Stomach smooth muscle (tissue), 2 donors: ENCODE data around the gene TCEAL5.
A peak's percentile ranks its signal among the peaks of the same experiment; 100 is the strongest.
"Not testable (repeated sequence)": the region's sequence is repeated elsewhere in the genome, so short reads cannot be mapped to it uniquely, and the experiment has no call there.

ENCODE experiments used
- H3K27ac ChIP-seq: one replicate; pipeline ENCODE4 v1.7.0; 2013; ENCODE audit warnings: mild to moderate bottlenecking, low read length, inconsistent platforms
- H3K27me3 ChIP-seq, 2 donors: one replicate each; pipeline ENCODE4 v1.7.0; 2013; ENCODE audit warnings: low read length in 2 of 2; ENCODE audit not compliant: insufficient read depth in 2 of 2, control insufficient read depth in 1 of 2
- H3K36me3 ChIP-seq, 2 donors: one replicate each; pipeline ENCODE4 v1.7.0; 2013; ENCODE audit warnings: low read length in 2 of 2; ENCODE audit not compliant: control insufficient read depth in 2 of 2, insufficient read depth in 2 of 2
- H3K4me1 ChIP-seq: one replicate; pipeline ENCODE4 v1.7.0; 2013; ENCODE audit warnings: low read length; ENCODE audit not compliant: control insufficient read depth, insufficient read depth
- H3K4me3 ChIP-seq, 2 donors: one replicate each; pipeline ENCODE4 v1.7.0; 2013; ENCODE audit warnings: low read length in 2 of 2
- H3K9ac ChIP-seq, 2 donors: one replicate each; pipeline ENCODE4 v1.7.0; 2013; ENCODE audit warnings: low read length in 2 of 2, mild to moderate bottlenecking in 1 of 2
- H3K9me3 ChIP-seq, 2 donors: one replicate each; pipeline ENCODE4 v1.7.0; 2013; ENCODE audit warnings: low read length in 2 of 2; ENCODE audit not compliant: control insufficient read depth in 2 of 2
- donor health status: healthy.
- donor health status: Pancreatic carcinoma.

The TCEAL5 gene

GRCh38 chrX:103276581-103277002 lies at the start of gene TCEAL5:
TCEAL5 (minus strand) TSS chrX:103276750; CDS start chrX:103274563, 2,187 bp downstream.
- no peaks in the 10 kb centered on the region for H3K9me3 ChIP-seq
- H3K36me3 ChIP-seq: no peaks in the 10 kb centered on the region
- peak within 1 kb of the TSS in 1 of 2 donors; percentile 49 for H3K4me3 ChIP-seq
- no peak within 1 kb of the TSS for H3K9ac ChIP-seq
- H3K27ac ChIP-seq: no peak within 1 kb of the TSS
- peaks cover 7 to 38% of the 10 kb centered on the region in 2 donors for H3K27me3 ChIP-seq
- H3K4me1 ChIP-seq: no peaks in the 10 kb centered on the region

- no peak overlapping the region for H3K9ac ChIP-seq
- no peak overlapping the region for H3K27ac ChIP-seq
- H3K36me3 ChIP-seq: no peaks in the 10 kb centered on the region
- peaks cover 0 to 13% of the 10 kb centered on the region in 2 donors for H3K27me3 ChIP-seq
- no peaks in the 10 kb centered on the region for H3K4me1 ChIP-seq
- no peaks in the 10 kb centered on the region for H3K9me3 ChIP-seq
- no peak overlapping the region for H3K4me3 ChIP-seq
These were observed 34.8 kb upstream of the TCEAL5 start for GRCh38 chrX:103311399-103311780.

GRCh38 chrX:103310555-103311398 lies 34.2 kb upstream of the TCEAL5 start, which contains the start of gene BEX2:
BEX2 (minus strand) TSS chrX:103310990; CDS start chrX:103309976, 1,014 bp downstream.
- Histone ChIP-seq H3K9ac (peak within 1 kb of the TSS in 1 of 2 donors; percentile 5), H3K27ac (no peak within 1 kb of the TSS), H3K27me3 (peaks cover 0 to 13% of the 10 kb centered on the region in 2 donors), H3K36me3 (no peaks in the 10 kb centered on the region), H3K4me1 (no peaks in the 10 kb centered on the region), H3K9me3 (no peaks in the 10 kb centered on the region), H3K4me3 (peak within 1 kb of the TSS; percentile 35 to 60)

- peaks cover 0 to 13% of the 10 kb centered on the region in 2 donors for H3K27me3 ChIP-seq
- H3K4me3 ChIP-seq: peak overlapping the region in 1 of 2 donors; percentile 60
- H3K36me3 ChIP-seq: no peaks in the 10 kb centered on the region
- H3K27ac ChIP-seq: no peak overlapping the region
- no peak overlapping the region for H3K9ac ChIP-seq
- no peaks in the 10 kb centered on the region for H3K4me1 ChIP-seq
- H3K9me3 ChIP-seq: no peaks in the 10 kb centered on the region
These were observed 33.5 kb upstream of the TCEAL5 start for GRCh38 chrX:103309860-103310554.

DNA sequence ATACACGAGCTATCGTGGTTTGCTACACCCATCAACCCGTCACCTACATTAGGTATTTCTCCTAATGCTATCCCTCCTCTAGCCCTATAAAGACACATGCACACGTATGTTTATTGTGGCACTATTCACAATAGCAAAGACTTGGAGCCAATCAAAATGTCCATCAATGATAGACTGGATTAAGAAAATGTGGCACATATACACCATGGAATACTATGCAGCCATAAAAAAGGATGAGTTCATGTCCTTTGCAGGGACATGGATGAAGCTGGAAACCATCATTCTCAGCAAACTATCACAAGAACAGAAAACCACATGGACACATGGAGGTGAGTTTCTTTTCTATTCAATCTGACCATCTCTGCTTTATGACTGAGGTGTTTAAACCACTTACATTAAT lies 29.1 kb upstream of the TCEAL5 start:
- not testable (repeated sequence) for H3K27me3 ChIP-seq, H3K27ac ChIP-seq, H3K4me3 ChIP-seq, H3K9me3 ChIP-seq, H3K4me1 ChIP-seq, H3K9ac ChIP-seq, H3K36me3 ChIP-seq

GRCh38 chrX:103304705-103305104 lies 28.2 kb upstream of the TCEAL5 start:
- no peak overlapping the region for H3K4me3 ChIP-seq
- peaks cover 0 to 8% of the 10 kb centered on the region in 2 donors for H3K27me3 ChIP-seq
- H3K4me1 ChIP-seq: no peaks in the 10 kb centered on the region
- H3K9ac ChIP-seq: no peak overlapping the region
- no peak overlapping the region for H3K27ac ChIP-seq
- no peaks in the 10 kb centered on the region for H3K36me3 ChIP-seq
- no peaks in the 10 kb centered on the region for H3K9me3 ChIP-seq

GRCh38 chrX:103293118-103293517 lies 16.6 kb upstream of the TCEAL5 start:
- H3K27me3 ChIP-seq: peaks cover 0 to 7% of the 10 kb centered on the region in 2 donors

GRCh38 chrX:103279624-103280023 lies 3.1 kb upstream of the TCEAL5 start:
- no peaks in the 10 kb centered on the region for H3K9me3 ChIP-seq
- no peak overlapping the region for H3K27ac ChIP-seq
- H3K36me3 ChIP-seq: no peaks in the 10 kb centered on the region
- no peaks in the 10 kb centered on the region for H3K4me1 ChIP-seq
- no peak overlapping the region for H3K4me3 ChIP-seq
- H3K9ac ChIP-seq: no peak overlapping the region
- peaks cover 7 to 32% of the 10 kb centered on the region in 2 donors for H3K27me3 ChIP-seq

More at GRCh38 chrX:103293118-103293517, 16.6 kb upstream of the TCEAL5 start:
- Histone ChIP-seq H3K4me1 (no peaks in the 10 kb centered on the region), H3K9me3 (no peaks in the 10 kb centered on the region), H3K9ac (no peak overlapping the region), H3K4me3 (no peak overlapping the region), H3K36me3 (no peaks in the 10 kb centered on the region), H3K27ac (no peak overlapping the region)

DNA sequence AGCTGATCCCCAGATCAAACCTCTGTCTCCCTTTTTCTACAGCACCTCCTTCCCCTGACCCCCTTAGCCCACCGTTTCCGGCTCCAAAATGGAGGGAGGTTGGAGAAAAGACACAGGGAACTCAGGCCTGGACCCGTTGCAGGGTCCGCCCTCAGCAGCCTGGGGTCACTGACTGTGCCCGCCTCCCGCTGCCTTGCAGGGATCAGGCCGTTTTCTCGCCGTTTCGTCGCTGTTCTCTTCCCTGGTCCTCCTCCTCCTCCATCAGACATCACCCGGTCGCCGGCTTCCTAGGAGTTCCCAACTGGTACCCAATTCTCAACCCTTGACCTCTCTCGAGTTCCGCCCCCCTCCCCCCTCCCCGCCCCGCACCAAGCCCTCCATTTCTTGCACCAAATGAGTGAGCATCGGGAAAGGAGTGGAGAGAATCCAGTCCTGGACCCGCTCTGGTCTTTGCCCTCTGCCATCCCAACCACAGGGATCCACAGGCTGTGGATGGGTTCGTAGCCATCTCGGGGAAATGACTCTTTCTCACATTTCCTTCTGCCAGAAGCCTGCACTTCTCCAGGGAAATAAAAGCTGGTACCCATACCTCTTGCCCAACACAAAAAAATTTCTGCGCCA lies 493 bp downstream of the TCEAL5 start:
- Histone ChIP-seq H3K27ac (no peak overlapping the region), H3K9ac (no peak overlapping the region), H3K36me3 (no peaks in the 10 kb centered on the region), H3K4me3 (peak overlapping the region in 1 of 2 donors; percentile 15), H3K27me3 (peaks cover 7 to 36% of the 10 kb centered on the region in 2 donors), H3K4me1 (no peaks in the 10 kb centered on the region), H3K9me3 (no peaks in the 10 kb centered on the region)

- Histone ChIP-seq H3K27me3 (peaks cover 7 to 37% of the 10 kb centered on the region in 2 donors), H3K4me3 (no peak overlapping the region), H3K27ac (no peak overlapping the region), H3K4me1 (no peaks in the 10 kb centered on the region), H3K9me3 (no peaks in the 10 kb centered on the region), H3K36me3 (no peaks in the 10 kb centered on the region), H3K9ac (no peak overlapping the region)
These were observed 2.3 kb downstream of the TCEAL5 start for GRCh38 chrX:103274284-103274683.
